IPS-NIHi7 (cell line): ENCODE data around the gene OR8D1.

Experiments used
- DNase-seq: peaks from one replicate; pipeline ENCODE4 v3.0.0; 2012; ENCODE audit warnings: mixed read lengths; ENCODE audit errors: extremely low spot score

OR8D1 gene

GRCh38 chr11:124313849-124314248 is at the start of gene OR8D1:
Gene OR8D1, minus strand, starts transcription at chr11:124313949. Its CDS starts 3,183 bp downstream, at chr11:124310766.
- no peak for DNase-seq

DNA sequence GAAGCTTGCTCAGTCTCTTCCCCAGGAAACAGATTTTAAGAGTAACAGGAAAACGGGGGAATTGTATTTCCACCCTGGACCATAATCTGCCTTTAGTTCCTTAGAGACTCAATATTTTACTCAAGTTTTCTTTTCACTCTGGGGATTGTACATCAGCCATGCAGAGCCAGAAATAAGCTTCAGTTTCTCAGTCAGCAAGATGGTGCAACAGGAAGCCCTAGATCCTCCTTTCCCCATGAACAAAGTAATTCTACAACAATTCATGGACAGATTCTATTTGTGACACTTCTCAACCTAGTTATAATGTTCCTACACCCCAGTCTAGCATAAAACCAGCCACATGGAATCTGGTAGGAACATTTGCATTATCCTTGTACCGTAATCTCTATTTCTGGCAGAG is 45.8 kb upstream of the OR8D1 start:
- no peak for DNase-seq

GRCh38 chr11:124346311-124346955 is 32.7 kb upstream of the OR8D1 start:
- no peak for DNase-seq

DNA sequence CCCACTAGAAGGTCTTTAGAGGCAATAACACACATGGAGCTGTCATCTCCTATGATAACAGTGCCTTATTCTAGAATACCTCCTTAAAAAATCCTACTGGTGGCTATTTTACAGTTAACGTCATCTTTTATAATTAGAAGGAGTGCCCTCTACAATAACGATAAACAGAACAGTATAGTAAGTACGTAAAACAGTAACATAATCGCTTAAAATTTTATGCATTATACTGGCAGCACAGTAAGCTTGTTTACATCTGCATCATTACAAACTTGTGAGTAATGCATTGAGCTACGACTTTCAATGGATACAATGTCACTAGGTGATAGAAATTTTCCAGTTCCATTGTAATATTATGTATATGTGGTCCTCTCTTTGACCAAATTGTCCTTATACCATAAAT is 30.6 kb upstream of the OR8D1 start:
- DNase-seq, result no peak

DNA sequence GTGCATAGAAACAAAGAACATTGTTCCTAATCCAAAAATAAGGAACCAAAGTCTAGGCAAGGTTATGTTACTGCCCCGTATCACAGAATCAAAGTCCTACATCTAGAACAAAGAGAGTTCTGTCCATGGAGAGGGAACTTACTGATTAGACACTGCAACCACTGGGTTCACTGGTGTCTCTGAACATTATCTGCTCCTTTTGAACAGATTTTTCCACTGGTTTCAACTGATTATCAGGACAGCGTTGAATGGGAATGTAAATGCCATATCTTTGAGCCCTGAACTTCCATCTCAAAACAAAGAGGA is 26.3 kb upstream of the OR8D1 start:
- DNase-seq, result no peak

DNA sequence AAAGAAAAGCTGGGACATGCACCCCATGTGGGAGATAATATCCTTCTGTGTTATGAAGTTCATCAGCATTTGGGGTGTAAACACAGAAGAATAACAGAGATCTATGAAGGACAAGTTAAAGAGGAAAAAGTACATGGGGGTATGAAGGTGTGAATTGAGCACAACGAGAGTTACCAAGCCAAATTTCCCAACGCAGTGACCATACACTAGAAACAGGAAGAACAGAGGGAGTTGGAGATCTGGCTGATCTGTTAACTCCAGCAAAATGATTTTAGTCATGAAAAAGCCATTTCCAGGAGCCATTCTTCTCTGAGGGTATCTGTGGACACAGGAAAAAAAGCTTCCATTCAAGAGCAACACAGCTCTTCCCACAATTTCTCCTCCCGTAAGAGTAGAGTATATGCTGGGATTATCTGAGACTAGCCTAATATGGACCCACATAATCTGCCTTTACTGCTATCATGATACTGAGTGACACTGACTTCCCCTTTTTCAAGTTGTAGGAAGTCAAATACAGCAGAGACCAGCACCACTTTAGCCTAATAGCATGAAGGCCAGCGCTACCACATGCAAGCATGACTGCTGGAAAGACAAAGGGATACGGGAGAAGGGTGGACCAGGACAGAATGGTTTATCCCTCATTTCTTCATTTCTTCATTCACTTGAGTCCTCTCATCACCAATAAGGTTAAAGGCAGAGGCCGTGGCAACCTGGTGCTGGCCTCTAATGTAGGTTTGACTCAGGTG is 25.8 kb upstream of the OR8D1 start:
- no peak for DNase-seq

- no peak for DNase-seq
Observed at GRCh38 chr11:124331873-124332272, 18.1 kb upstream of the OR8D1 start.

- DNase-seq, result no peak
Observed at GRCh38 chr11:124329787-124330478, 16.2 kb upstream of the OR8D1 start.

DNA sequence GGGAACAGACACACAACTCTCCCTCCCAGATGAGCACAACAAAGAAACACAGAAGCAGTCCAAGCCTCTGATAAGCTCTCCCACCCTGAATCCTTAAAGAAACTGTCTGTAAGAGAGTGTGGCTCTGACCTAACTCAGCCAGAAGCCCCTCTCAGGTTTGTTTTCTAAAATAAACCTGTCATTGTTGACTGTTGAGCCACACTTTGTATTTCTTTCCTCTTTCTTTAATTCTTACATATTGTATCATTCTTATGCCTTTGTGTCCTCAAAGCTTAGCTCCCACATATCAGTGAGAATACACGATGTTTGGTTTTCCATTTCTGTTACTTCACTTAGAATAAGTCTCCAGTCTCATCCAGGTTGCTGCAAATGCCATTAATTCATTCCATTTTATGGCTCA is 14.0 kb upstream of the OR8D1 start:
- DNase-seq, result no peak

DNA sequence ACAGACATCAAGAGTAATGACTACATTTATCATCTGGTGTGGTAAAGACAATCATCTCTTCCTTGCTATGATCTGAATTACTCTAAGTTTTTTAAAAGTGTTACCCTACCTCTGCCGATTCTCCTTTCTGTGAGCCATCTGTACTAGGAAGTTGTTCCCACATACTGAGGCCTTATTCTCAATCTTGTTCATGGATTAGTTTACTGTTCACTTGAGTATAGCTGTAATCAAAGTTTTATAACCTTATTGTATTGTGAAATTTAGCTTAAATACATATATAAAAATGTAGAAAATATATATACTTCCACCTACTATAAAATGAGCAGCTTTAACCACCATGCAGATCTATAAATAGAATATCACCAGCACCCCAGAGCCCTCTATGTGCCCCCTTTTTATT is 8.6 kb upstream of the OR8D1 start:
- DNase-seq, result no peak

GRCh38 chr11:124320097-124320496 is 6.3 kb upstream of the OR8D1 start, which contains the start of gene OR8D2:
Gene OR8D2, minus strand, starts transcription at chr11:124320197. Its CDS starts 0 bp downstream, at chr11:124320197.
- DNase-seq, result no peak

- no peak for DNase-seq
Observed at GRCh38 chr11:124315052-124315451, 1.3 kb upstream of the OR8D1 start.

- DNase-seq, result no peak
Observed at GRCh38 chr11:124313131-124313530, 618 bp downstream of the OR8D1 start.

- no peak for DNase-seq
Observed at GRCh38 chr11:124311670-124312069, 2.1 kb downstream of the OR8D1 start.

- no peak for DNase-seq
Observed at GRCh38 chr11:124311269-124311668, 2.5 kb downstream of the OR8D1 start.

DNA sequence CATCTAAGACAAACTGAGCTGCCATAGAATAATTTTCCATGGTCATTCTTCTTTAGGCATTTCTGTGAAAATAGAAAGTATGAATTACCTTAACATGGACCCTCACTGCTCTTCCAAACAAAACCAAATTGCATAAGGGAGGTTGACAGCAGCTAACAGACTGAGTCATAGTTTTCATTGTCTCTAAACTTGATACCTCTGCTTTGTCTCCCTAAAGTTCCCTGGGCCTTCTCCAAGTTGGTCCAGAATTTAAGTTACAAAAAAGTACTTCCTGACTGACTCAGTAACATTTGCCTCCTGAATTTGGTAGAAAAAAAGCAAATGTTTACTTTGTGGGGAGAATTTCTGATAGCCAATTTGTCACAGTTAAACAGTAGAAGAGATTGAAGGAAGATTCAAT is 3.0 kb downstream of the OR8D1 start:
- DNase-seq, result no peak

GRCh38 chr11:124307093-124307492 is 6.7 kb downstream of the OR8D1 start:
- DNase-seq, result no peak

GRCh38 chr11:124302347-124303125 is 11.2 kb downstream of the OR8D1 start:
- DNase-seq, result no peak

DNA sequence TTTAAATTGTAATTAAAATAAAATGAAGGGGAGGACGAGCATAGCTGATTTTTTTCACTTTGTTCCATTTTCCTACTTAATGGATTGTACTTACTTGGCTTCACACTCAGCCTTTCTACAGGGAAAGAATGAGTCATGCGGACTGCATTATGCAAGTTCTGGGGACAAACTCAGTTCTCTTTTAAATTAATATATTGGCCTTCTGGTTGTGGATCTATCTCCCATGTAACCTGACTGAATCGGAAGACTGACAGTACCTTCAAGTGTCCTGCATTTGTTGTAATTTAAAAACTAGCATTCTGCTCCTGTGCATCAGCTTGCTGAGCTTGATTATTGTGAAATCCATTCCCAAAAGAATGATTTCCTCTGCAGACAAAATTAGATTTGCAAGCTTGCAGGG is 12.2 kb downstream of the OR8D1 start:
- no peak for DNase-seq

DNA sequence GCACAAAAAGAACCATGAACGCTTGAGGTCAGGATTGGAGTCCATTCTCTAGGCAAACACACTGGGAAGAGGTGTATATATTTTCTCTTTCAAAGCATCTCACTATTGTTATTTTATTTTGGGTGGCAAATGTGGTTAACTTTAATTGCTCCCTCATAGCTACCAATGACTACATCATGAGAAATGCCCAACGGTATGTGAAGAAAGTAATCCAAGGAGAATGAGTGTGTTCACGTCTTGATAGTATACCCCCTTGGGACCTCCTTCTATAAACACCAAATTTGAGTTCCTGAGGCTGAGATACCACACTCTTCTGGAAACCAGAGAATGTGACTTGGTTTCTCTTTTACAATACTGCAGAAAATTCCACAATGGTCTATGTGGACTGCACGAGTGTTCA is 15.8 kb downstream of the OR8D1 start:
- DNase-seq, result no peak

DNA sequence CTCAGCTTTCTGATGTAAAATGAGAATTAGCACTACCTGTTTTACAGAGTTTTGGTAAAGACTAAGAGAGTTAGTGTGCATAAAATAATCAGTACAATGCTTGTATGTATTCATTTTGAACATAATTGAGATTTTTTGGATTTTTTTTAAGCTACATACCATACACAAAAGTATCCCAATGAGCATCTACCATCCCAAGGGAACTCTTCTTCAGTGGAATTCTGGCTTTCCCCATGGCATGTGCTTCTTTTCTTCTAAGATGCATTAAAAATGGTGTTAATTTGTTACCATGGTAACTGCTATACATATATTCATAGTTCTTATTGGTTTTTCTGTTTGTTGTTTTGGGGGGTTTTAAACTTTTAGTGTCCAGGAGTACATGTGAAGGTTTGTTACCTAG is 17.7 kb downstream of the OR8D1 start:
- no peak for DNase-seq

DNA sequence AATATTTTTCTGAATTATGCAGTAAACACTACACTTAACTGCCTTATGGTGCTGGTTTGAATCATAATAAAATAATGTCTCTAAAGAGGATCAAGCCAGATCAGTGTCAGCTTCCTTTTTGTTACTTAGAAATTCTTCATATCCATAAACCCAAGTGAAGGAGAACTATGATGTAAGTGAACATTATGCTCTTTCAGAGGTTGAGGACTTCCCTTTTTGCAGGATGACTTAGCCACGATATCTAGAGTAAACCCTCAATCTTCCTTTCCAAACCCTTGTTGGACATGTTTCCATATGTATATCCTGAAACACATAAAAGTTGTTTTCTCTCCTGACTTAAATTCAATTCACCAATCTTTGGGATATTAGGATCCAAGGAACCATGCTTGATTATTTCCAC is 19.1 kb downstream of the OR8D1 start:
- no peak for DNase-seq
